Activated CD4-positive, alpha-beta T cell treated with anti-CD3 and anti-CD28 coated beads, Interleukin-2, amount 50 U/mL, for 16 hours (primary cell): ENCODE results near the gene SIGLEC10.

ENCODE experiments used
- DNase-seq: peaks from one replicate; pipeline ENCODE4 v3.0.0-alpha.2; 2020

The SIGLEC10 gene

GRCh38 chr19:51394050-51394836 lies 23.2 kb downstream of the SIGLEC10 start:
- DNase-seq, result peak; percentile 99

- no peak for DNase-seq
Observed at GRCh38 chr19:51392701-51393100, 24.7 kb downstream of the SIGLEC10 start.

- no peak for DNase-seq
Observed at GRCh38 chr19:51391073-51391611, 26.3 kb downstream of the SIGLEC10 start.

DNA sequence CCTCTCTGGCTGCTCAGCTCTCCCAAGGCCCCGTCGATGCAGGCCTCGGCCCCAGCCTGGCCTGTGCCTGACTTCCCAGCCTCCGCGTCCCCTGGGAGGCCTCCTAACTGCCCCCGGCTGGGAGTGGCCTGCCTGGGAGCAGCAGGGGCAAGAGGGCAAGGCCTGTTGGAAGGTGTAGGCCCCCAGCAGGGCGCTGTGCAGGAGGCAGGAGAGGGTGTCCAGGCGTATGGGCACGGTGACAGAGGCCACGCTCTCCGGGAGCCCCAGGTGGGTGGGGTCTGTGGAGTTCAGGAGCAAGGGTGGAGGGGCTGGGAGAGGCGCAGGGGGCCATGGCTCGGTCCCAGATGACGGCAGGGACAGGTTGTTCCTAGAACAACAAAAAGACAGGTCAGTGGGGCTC lies 28.3 kb downstream of the SIGLEC10 start:
- no peak for DNase-seq

- DNase-seq, result no peak
Observed at GRCh38 chr19:51387924-51388389, 29.5 kb downstream of the SIGLEC10 start, which contains the start of gene LIM2. Gene LIM2 (minus strand): TSS chr19:51387974. CDS start chr19:51387443, 531 bp downstream.

GRCh38 chr19:51386882-51387520 lies 30.4 kb downstream of the SIGLEC10 start:
- DNase-seq, result no peak

DNA sequence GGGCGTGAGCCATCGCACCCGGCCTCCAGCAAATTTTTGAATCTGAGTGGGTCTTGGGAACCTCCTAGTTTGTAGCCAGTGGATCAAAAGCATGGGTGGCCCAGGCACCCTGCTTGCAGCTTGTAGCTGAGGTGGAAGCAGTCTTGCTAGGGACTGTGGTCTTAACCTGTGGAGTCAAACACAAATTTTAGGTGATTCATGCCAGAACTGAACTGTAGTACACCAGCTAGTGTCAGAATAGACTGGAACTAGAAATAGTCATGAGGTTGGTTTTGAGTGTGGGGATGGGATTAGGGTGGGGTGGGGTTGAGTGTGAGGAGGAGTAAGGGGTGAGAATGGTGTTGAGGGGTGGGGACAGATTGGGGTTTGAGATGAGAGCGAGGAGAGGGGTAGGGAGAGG lies 35.4 kb downstream of the SIGLEC10 start:
- no peak for DNase-seq

GRCh38 chr19:51380379-51380778 lies 37.1 kb downstream of the SIGLEC10 start:
- no peak for DNase-seq

DNA sequence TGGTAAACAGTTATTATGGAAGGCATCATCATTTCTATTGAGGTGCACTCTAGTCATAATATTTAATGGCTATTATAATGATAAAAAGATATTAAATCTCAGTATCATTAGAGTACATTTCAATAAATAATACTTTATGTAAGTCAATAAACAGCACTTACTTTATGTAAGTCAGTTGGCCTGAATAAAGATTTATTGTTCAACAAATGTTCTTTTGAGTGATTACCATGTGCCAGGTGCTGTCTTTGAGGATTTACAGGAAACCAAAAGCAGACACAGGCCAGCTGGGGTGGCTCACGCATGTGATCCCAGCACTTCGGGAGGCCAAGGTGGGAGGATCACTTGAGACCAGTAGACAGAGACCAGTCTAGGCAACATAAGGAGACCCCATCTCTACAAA lies 40.0 kb downstream of the SIGLEC10 start:
- DNase-seq, result no peak

GRCh38 chr19:51375504-51376221 lies 41.8 kb downstream of the SIGLEC10 start:
- peak; percentile 70 for DNase-seq

DNA sequence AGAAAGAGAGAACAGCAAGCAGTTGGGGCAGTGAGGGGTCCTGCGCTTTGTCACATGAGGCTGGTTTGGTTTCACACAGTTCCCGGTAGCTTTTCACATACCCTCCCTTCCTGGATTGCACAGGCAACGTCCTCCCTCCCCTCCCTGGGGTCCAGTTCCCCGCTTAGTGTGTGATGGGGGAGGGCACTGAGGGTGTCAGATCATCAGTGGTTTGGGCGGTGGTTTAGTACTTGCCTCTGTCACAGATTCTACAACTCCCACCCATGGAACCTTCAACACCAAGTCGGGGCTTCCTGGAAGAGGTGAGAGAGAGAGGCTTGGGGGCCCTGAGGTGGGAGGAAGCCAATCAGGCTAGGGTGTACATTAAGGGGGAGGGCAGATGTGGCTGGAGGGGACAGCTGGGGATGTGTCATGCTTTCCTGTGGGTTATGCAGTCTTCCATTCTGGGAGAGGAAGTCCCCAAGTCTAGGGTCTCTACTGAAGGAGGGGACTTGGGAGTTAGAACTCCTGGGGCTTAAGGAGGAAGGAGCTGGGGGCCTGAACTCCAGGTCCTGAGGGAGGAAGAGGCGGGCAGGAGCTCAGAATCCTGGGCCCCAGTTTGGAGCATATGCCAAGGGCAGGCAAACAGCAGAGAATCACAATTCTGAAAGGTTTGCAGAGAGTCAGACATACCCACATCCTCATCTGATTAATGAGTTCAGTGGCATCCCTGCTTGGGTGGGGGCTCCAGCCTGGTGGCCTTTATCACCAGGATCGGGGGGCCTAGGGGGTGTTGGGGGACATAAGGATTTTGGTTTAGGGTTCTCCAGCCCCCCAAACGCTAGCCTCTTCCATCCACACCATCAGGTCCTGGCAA lies 44.6 kb downstream of the SIGLEC10 start, which contains the start of gene NKG7:
TSS of gene NKG7 (minus strand) at position 6 of the 856 bp plus-strand sequence. CDS start 119 bp downstream, outside the sequence.
- peak; percentile 95 for DNase-seq

DNA sequence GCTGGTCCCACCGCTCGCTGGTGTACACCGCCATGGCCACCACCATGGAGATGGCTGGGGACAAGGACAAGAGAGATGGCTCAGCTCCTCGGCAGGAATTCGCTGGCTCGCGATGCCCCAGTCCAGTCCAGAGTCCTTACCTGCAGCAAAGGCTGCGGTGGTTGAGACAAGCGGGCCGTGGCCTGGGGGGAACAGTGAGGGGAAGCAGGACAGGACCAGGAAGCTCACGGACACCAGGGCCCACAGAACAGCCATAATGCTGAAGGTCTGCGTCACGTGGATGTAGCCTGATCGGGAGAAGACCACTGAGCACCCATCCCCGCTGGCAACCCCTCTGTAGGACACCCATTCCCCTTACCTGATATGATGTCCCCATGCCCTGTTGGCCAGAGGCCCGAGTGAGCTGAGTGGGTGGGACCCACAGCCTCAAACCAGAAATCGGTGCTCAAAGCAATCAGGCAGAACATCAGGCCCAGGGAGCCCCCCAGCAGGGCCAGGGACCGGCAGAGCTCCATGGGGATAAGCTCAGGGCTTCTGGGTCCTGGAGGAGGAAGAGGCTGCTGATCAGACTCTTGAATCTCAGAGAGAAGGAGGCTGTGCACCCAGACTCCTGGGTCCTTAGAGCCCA lies 45.3 kb downstream of the SIGLEC10 start:
- no peak for DNase-seq

DNA sequence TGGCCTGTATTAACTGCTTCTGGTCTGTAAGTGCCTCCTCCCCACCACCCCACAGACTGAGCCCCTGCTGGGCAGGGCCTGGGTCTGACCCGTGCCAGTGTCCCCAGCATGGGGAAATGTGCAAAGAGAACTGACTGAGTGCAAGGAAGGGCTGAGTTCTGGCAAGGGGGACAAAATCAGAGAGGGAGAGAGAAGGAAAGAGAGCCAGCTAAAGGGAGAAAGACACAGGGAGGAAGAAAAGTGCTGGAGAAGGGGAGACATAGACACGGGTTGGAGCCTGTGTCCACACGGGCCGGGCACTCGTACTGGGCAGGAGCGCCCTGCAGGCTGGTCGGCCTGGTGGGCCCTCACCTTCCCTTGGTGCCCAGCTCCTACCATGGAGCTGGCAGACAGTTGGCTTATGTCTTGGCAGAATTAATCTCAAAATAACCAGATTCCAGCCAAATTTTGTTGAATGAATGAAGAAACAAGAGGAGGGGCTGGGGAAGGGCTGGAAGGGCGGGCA lies 46.2 kb downstream of the SIGLEC10 start:
- DNase-seq, result no peak

DNA sequence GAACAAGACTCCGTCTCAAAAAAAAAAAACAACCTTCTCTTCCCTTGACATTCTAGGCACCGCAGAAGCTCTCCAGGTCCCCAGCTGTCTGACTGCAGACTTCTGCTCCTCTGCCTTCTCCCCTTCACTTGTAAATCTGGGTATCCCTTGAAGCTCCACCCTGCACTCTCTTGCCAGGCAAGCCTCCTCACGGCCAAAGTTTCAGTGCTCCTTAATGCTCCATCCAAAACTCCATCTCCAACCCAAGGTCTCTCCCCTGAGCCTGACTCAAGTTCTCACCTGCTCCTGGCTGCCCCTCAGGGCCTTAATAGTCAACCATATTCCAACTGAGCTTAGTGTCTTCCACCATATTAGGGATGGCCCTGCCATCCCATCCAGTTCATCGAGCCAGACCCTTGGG lies 47.2 kb downstream of the SIGLEC10 start:
- DNase-seq, result no peak

DNA sequence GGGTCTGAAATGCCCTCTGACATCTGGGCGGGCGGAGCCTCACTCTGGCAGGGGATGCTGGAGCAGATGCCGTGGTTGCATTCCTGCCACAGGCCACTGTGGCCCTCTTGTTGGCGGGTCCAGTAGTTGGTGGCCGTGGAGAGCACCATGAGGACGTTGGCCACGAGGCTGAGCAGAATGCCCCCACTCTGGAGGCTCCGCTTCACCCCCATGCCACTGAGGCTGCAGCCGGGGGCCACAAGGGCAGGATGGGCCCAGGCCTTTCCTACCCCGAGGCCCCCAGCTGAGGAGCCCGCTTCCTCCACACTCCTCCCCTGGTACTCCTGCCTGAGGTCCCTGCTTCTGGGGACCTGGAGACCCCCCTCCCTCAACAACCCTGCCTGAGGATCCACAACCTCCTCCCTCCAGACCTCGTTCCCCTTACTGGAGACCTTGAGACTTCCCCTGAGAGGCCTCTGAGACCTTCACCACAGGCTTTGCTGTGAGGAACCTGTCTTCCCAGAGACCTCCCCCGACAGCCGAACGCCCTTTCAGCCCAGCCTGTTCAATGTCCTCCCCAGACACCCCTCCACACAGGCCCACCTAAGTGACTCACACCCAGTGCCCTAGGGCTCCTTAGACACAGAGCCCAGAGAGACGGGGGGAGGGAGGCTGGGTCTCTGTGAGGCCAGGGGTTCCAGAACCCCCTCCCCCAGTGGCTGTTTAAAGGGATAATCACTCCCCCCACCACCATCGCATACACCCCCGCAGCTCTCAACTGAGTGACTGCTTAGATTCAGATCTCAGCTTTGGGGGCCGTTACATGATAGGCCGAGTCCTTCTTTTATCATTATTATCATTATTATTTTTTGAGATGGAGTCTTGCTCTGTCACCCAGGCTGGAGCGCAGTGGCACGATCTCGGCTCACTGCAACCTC lies 48.8 kb downstream of the SIGLEC10 start, which contains the start of gene CLDND2:
TSS of gene CLDND2 (minus strand) at position 638 of the 917 bp plus-strand sequence. CDS start at position 212, 426 bp downstream.
- DNase-seq, result peak; percentile 14

- peak; percentile 100 for DNase-seq
Observed at GRCh38 chr19:51367565-51368365, 49.7 kb downstream of the SIGLEC10 start.

DNA sequence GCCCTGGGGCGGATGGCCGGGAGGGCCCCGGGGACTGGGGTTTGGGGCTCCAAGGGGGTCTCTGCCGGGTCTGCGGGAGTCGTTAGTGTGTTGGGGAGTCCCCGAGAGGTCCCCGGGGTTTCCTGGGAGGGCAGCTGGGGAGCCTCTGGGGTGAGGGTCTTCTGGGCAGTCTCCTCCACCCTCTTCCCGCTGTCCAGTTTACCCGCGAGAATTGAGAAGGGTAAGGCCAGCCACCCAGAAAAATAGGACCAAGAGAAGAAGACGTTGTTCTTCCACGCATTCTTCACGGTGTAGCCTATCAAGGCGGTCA lies 50.2 kb downstream of the SIGLEC10 start:
- DNase-seq, result no peak

DNA sequence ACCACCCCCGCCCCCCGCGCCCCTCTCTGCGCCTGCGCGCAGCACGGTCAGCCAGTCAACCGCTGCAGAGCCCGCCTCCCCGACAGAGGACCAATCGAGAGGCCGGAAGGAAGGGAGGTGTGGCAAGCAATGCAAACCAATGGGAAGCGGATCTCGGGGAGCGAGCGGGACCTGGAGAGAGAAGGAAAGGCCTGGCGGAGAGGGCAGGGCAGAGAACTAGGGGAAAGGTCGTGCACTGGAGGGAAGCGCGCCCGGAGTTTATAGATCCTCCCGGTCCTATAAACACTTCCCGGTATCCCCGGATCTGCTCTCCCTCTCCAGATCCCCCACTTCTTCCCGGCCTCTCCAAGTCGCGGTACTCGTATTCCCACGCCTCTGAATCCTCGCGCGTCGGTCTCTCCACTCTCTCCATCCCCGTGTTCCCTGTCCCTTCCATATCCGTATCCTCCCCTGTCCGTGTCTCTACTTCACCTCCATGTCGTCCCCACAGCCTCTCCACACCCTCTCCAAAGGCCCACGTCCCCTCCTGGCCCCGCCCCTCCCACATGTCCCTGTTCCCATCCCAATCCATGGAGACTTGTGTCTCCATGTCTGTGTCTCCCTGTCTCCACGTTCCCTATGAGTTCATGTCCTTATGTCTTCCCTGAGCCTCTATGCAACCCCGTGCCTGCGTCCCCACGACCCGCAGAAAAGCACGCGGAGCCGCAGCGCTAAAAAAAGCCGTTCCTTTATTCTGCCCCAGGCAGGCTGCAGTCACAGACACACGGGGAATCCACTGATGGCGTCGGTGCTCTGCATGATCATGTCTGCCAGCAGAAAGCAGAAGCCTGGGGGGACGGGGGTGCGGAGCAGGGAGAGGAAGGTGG lies 50.8 kb downstream of the SIGLEC10 start:
- DNase-seq, result peak; percentile 99
